ENCODE data around the gene NLRP10.

DNA sequence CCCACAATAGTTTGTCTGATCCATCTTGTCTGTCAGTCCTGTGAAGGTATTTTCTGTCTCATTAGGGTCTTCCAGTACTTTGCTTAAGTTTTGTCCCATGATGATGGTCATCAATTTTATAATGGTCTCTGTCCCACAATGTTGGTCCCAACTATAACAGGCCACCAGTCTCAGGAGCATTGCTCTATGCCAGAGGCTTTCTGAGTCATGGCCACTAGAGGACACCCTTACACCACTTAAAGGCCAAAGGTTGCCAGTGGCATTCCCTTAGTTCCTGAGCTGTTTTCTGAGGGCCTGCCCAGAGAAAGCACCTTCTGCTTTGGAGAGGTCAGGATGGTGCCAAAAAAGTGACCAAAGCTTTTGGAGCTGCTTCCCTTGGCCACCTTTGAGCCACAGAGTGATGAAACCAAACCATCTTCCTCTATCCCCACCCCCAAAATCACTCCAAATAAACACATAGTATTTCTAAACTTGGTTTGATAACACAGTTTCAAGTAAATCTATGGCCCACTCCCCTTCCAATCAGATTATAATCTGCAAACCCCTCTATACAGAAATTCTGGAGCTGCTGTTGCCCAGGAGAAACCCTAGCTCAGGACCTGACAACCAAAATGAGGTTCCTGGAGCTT lies 41.2 kb upstream of the NLRP10 start:
- TF ChIP-seq, protein P1, sequence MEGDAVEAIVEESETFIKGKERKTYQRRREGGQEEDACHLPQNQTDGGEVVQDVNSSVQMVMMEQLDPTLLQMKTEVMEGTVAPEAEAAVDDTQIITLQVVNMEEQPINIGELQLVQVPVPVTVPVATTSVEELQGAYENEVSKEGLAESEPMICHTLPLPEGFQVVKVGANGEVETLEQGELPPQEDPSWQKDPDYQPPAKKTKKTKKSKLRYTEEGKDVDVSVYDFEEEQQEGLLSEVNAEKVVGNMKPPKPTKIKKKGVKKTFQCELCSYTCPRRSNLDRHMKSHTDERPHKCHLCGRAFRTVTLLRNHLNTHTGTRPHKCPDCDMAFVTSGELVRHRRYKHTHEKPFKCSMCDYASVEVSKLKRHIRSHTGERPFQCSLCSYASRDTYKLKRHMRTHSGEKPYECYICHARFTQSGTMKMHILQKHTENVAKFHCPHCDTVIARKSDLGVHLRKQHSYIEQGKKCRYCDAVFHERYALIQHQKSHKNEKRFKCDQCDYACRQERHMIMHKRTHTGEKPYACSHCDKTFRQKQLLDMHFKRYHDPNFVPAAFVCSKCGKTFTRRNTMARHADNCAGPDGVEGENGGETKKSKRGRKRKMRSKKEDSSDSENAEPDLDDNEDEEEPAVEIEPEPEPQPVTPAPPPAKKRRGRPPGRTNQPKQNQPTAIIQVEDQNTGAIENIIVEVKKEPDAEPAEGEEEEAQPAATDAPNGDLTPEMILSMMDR (IDR thresholded peaks at IDR 0.05; ENCODE audit: low read length) = peak; percentile 86
- no peak for TF ChIP-seq EZH2 (IDR thresholded peaks at IDR 0.05; ENCODE audit: borderline replicate concordance, low read length)
